Measurements from ENCODE around the gene STX17.

DNA sequence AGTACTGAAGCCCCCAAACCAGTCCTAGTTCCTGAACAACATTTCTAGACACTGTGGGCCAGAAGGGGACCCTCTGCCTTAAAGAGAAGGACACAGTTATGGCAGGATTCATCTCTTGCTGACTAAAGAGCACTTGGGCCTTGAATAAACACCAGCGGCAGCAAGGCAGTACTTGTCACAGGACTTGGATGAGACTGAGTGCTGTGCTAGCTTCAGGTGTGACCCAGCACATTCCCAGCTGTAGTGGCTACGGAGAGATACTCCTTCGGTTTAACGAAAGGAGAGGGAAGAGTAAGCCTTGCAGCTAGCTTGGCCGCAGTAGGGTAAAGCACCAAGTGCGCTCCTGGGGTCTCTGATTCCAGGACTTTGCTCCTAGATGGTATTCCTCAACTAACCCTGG is 10.9 kb upstream of the STX17 start:
- TF ChIP-seq, protein P1, sequence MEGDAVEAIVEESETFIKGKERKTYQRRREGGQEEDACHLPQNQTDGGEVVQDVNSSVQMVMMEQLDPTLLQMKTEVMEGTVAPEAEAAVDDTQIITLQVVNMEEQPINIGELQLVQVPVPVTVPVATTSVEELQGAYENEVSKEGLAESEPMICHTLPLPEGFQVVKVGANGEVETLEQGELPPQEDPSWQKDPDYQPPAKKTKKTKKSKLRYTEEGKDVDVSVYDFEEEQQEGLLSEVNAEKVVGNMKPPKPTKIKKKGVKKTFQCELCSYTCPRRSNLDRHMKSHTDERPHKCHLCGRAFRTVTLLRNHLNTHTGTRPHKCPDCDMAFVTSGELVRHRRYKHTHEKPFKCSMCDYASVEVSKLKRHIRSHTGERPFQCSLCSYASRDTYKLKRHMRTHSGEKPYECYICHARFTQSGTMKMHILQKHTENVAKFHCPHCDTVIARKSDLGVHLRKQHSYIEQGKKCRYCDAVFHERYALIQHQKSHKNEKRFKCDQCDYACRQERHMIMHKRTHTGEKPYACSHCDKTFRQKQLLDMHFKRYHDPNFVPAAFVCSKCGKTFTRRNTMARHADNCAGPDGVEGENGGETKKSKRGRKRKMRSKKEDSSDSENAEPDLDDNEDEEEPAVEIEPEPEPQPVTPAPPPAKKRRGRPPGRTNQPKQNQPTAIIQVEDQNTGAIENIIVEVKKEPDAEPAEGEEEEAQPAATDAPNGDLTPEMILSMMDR (IDR thresholded peaks at IDR 0.05 in 2 of 3, conservative IDR thresholded peaks at IDR 0.05 in 1 of 3; ENCODE audit: control insufficient read depth in 2 of 3, extremely low read depth in 1 of 3, insufficient read depth in 1 of 3, low read depth in 3 of 3, low read length in 3 of 3): no peak
- TF ChIP-seq POLR2AphosphoS5 (IDR thresholded peaks at IDR 0.05; ENCODE audit: low read length): no peak
- no peak for TF ChIP-seq JUND (IDR thresholded peaks at IDR 0.05; ENCODE audit: low read depth, low read length)
- TF ChIP-seq RCOR1 (conservative IDR thresholded peaks at IDR 0.05; ENCODE audit: low read depth, low read length): no peak
- no peak for TF ChIP-seq PBX3 (IDR thresholded peaks at IDR 0.05; ENCODE audit: insufficient replicate concordance, low read depth, low read length)
- TF ChIP-seq EP300 (IDR thresholded peaks at IDR 0.05; ENCODE audit: borderline replicate concordance in 1 of 2, control insufficient read depth in 1 of 2, low read depth in 2 of 2, low read length in 2 of 2): no peak
- no peak for TF ChIP-seq FOXM1 (IDR thresholded peaks at IDR 0.05; ENCODE audit: low read depth, low read length)
- TF ChIP-seq YY1 (IDR thresholded peaks at IDR 0.05; ENCODE audit: low read depth, low read length): no peak
- TF ChIP-seq, protein P2, sequence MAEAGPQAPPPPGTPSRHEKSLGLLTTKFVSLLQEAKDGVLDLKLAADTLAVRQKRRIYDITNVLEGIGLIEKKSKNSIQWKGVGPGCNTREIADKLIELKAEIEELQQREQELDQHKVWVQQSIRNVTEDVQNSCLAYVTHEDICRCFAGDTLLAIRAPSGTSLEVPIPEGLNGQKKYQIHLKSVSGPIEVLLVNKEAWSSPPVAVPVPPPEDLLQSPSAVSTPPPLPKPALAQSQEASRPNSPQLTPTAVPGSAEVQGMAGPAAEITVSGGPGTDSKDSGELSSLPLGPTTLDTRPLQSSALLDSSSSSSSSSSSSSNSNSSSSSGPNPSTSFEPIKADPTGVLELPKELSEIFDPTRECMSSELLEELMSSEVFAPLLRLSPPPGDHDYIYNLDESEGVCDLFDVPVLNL (IDR thresholded peaks at IDR 0.05; ENCODE audit: low read depth, low read length): no peak
- TF ChIP-seq JUNB (IDR thresholded peaks at IDR 0.05): no peak
- no peak for TF ChIP-seq NFIC (IDR thresholded peaks at IDR 0.05; ENCODE audit: low read depth, low read length)
- TF ChIP-seq, protein P3, sequence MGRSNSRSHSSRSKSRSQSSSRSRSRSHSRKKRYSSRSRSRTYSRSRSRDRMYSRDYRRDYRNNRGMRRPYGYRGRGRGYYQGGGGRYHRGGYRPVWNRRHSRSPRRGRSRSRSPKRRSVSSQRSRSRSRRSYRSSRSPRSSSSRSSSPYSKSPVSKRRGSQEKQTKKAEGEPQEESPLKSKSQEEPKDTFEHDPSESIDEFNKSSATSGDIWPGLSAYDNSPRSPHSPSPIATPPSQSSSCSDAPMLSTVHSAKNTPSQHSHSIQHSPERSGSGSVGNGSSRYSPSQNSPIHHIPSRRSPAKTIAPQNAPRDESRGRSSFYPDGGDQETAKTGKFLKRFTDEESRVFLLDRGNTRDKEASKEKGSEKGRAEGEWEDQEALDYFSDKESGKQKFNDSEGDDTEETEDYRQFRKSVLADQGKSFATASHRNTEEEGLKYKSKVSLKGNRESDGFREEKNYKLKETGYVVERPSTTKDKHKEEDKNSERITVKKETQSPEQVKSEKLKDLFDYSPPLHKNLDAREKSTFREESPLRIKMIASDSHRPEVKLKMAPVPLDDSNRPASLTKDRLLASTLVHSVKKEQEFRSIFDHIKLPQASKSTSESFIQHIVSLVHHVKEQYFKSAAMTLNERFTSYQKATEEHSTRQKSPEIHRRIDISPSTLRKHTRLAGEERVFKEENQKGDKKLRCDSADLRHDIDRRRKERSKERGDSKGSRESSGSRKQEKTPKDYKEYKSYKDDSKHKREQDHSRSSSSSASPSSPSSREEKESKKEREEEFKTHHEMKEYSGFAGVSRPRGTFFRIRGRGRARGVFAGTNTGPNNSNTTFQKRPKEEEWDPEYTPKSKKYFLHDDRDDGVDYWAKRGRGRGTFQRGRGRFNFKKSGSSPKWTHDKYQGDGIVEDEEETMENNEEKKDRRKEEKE (IDR thresholded peaks at IDR 0.05): no peak
- no peak for TF ChIP-seq ZBTB4 (CRISPR knock-in tag; IDR thresholded peaks at IDR 0.05)
